ENCODE measurements around the gene AIFM2.
A peak's percentile ranks its signal among the peaks of the same experiment; 100 is the strongest.
"Not testable (repeated sequence)": the region's sequence is repeated elsewhere in the genome, so short reads cannot be mapped to it uniquely, and the experiment has no call there.

Gene AIFM2

DNA sequence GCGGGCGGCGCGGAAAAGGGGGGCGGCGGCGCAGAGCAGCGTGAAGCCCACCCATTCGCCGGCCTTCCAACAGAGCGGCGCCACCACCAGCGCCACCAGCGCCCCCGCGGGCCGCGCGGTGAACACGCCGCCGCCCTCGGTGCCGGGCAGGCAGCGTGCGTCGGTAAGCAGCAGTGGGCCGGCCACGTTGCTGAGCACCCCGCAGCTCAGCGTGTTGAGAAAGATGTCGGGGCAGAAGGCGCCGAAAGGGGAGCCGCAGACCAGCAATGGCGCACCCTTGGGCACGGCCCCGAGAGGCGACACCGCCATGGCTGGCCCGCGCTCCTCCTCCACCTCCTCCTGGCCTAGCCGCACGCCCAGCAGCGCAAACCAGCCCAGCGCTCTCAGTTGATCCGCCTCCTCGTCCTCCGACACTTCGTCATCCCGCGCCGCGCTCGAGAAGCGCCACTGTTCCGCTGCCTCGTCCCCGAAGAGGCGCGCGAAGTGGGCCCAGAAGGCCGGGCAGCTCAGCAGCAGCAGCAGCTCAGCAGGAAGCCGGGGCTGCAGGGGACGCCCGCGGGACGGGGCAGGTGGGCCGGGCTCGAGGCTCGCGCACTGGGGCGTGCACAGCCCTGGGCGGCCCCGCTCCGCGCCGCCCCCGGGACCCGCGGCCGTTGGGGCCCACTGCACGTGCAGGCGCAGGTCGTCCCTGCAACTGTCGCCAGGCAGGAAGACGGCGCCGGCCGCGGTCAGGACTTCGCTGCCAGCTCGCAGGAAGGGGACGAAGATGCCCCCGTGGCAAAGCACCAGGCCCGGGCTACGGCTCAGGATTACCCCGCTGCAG is 13.3 kb upstream of the AIFM2 start:
- peak; percentile 62 for DNase-seq

- no peak for DNase-seq
Observed at GRCh38 chr10:70145166-70145665, 12.6 kb upstream of the AIFM2 start.

DNA sequence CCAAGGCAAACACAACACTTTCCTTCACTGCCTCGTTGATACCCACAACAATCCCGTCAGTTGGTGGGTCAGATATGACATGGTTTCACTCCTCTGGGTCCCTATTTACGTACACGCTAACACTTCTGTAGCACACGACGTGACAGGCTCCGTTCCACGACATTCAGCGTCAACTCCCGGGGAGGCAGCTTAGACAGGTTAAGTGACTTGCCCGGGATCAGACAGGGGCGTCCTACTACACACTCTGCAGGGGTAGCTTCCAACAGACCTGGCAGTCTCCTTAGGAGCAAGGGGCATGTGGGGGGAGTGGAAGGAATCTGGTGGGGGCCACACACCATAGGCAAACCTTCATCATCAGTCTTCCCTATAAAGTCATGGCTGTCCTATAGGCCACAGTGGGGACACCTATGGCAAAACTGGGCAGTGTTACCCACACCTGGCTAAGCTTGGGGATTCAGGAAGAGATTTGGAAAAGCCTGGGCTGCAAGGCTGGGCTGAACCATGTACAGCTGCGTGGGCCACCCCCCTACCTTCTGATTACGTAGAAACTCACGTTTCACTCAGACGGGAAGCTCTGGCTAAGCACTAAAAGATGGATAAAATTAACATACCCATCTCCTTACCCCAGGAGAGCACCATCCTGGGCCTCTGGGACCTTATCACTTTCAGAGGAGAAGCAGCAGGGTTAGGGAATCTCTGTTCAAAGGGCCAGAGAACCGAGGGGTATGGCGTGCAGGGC is 11.9 kb upstream of the AIFM2 start:
- DNase-seq = no peak

DNA sequence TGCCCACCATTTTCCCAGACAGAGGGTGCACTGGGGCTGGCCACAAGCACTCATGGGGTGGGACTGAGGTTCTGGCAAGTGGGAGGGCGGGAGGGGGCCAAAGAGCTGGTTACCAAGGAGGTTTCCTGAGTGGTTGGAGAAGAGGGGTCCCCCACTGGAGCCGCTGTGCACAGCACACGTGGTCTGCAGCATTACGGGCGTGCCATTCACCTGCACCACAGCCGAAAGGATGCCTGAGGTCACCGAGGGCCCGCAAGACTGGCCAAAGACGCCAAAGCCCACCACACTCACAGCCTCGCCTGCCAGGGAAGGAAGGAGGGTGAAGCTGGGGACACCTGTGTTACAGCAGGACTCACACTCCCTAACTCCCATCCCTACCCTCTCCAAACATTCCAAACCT is 9.9 kb upstream of the AIFM2 start:
- no peak for DNase-seq

- no peak for DNase-seq
Observed at GRCh38 chr10:70140297-70140696, 7.7 kb upstream of the AIFM2 start.

GRCh38 chr10:70139997-70140250 is 7.3 kb upstream of the AIFM2 start:
- DNase-seq = no peak

- no peak for DNase-seq
Observed at GRCh38 chr10:70139151-70139996, 6.7 kb upstream of the AIFM2 start.

DNA sequence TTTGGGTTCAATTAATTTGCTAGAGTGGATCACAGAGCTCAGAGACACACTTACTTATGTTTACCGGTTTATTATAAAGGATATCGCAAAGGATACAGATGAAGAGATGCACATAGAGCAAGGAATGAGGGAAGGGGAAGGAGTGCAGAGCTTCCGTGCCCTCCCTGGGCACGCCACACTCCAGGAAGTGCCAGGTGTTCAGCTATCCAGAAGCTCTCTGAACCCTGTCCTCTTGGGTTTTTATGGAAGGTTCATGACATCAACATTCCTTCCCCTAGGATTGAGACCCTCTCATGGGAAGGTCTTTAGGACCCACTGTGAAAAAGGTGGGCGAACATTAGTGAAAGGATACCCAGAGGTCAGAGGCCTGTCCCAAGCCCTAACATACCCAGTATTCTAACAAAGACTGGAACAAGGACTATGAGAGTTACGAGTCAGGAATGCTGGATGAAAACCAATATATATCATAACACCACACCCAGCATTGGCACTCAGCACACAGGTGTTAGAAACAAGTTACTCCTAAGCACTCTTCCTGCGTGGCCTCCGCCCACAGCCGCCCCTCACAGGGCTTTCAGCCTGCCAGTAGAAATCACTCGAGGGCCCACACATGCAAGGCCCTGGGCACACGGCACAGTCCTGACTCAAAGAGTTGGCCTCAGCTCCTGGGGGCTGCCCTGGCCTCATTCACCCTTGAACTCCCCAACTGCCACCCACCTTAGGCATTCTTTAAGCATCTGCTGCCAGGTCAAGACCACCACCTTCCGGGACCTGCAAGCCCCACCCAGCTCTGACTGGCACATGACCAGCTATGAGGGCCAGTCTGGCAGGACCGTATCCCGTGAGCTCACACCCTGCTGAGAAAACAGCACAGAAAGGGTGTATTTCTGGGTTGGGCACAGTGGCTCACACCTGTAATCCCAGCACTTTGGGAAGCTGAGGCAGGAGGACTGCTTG is 5.6 kb upstream of the AIFM2 start:
- DNase-seq = no peak

GRCh38 chr10:70137135-70137534 is 4.5 kb upstream of the AIFM2 start:
- no peak for DNase-seq

DNA sequence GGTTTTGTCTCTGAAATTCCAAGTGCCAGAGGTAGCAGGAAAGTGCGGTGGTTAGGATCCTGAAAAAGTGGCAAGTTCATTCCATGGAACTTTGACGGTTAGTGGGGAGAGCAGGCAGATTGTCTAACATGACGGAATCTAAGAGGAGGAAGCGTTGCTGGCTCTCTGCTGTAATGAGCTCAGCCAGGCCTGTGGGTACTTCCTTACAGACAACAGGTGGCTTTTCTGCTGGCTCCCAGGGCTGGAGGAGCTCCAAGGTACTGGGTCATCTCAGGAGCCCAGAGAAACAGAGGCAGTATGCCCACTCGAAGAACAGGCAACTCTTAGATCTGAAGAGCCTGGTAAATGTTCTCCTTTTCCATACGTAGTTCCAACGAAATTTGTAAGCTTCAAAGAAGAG is 3.1 kb upstream of the AIFM2 start:
- no peak for DNase-seq

DNA sequence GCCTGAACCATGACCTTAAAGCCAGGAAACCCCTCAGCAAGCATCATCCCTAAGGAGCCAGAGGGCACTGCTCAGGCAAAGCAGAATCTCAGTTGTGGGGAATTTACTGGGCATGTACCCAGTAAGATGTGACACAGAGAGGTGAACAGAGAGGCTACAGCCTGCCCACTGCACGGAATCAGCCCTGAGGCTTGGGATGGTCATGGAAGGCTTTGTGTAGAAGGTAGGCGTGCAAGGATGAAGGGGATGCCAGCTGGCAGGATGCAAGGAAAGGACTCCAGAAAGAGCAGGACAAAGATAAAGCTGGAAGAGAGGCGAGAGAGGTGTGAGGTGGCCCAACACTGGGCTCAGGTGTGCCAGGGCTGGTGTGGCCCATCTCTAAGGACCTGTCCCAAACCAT is 2.4 kb upstream of the AIFM2 start:
- DNase-seq = no peak

GRCh38 chr10:70131560-70131937 is 1.1 kb downstream of the AIFM2 start:
- DNase-seq = no peak

GRCh38 chr10:70130878-70131559 is 1.6 kb downstream of the AIFM2 start:
- no peak for DNase-seq

GRCh38 chr10:70126700-70127395 is 5.8 kb downstream of the AIFM2 start:
- no peak for DNase-seq

DNA sequence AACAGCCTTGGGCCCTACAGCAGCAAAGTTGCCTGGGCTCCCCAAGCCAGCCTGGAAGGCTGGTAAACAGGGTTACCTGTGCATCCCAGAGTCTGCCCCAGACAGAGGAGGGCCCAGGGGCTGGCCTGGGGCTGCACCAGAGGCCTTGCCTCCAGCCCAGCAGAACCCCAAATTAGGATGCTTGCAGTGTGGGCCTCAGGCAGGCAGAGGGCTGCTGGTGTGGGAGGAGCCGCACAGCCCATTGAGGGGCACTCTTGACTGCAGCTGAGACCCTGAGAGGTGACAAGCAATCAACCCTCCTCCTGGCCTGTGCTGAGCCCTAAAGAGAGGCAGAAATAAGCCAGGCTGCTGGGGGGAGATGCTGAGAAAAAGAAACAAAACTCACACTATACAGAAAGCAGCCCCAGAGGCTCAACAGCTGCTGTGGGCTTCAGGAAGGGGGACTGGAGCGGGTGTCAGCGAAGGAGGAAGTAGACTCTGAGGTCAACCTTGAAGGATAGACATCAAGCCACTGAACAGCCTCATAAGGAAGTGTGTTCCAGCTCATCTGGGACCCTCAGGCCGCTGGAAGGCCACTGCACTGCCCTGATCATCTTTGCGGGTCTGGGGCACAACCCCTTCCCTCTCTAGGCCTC is 6.6 kb downstream of the AIFM2 start:
- DNase-seq = peak; percentile 44

DNA sequence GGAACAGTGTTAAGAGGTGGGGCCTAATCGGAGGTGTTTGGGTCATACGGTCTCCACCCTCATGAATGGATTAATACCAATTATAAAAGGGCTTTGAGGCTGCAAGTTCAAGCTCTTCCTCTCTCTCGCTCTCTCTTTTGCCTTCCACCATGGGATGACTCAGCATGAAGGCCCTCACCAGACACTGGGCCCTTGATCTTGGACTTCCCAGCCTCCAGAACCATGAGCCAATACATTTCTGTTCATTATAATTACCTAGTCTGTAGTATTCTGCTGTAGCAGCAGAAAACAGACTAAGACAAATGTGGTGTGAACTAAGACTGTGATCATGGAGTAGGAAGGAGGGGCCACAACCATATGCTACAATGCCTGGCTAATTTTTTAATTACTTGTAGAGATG is 7.7 kb downstream of the AIFM2 start:
- DNase-seq = no peak

- no peak for DNase-seq
Observed at GRCh38 chr10:70124415-70124814, 8.2 kb downstream of the AIFM2 start.

- DNase-seq = no peak
Observed at GRCh38 chr10:70123817-70124216, 8.8 kb downstream of the AIFM2 start.

DNA sequence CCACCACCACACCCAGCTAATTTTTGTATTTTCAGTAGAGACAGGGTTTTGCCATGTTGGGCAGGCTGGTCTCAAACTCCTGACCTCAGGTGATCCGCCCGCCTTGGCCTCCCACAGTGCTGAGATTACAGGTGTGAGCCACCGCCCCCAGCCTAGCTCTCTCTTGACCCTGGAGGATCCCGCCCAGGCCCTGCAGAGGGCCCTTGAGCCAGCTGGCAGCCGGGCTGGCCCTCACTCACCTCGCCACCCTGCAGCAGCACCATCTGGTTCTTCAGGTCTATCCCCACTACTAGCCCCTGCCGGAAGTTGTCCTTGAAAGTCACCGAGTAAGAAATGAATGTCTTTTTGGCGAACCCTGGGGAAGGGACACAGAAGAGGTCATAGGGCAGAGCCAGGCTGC is 9.5 kb downstream of the AIFM2 start:
- not testable (repeated sequence) for DNase-seq

DNA sequence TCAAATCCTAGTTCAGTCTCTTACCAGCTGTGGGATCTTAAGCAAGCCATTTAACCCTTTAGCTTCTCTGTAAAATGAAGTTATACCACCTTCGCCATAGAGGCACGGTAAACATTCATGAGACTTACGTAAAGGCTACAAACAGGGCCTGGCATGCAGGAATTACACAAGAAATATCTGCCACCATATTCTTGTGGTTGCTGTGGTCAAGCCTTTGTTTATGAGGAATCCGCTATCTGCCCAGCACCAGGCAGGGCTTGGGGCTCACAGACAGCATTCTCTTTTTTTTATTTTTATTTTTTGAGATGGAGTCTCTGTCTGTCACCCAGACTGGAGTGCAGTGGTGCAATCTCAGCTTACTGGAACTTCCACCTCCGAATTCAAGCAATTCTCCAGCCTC is 9.9 kb downstream of the AIFM2 start:
- no peak for DNase-seq

All from GDM1 (cell line).